GM23248 (cell line): ENCODE data around the gene PREX1. TPM values are rescaled to one million over a fixed set of nuclear protein-coding genes. Genes with fewer than 3 reads are reported as not detected.

Experiments used
- DNase-seq: peaks from one replicate; pipeline ENCODE4 v3.0.0-alpha.2; 2015
- H2AFZ ChIP-seq: fragments of 200-600 bp; sonication (generic); 2 replicates; pipeline ENCODE4 v1.6.1; 2016; ENCODE audit warnings: antibody characterized with exemption
- H3F3A ChIP-seq: fragments of 200-600 bp; sonication (generic); 2 replicates; pipeline ENCODE4 v1.6.1; 2016; ENCODE audit warnings: mild to moderate bottlenecking, antibody characterized with exemption, mixed run types; ENCODE audit not compliant: insufficient read depth
- H3K27ac ChIP-seq: fragments of 200-600 bp; sonication (generic); 2 replicates; pipeline ENCODE4 v1.5.1; 2016; ENCODE audit warnings: mild to moderate bottlenecking
- H3K27me3 ChIP-seq: fragments of 200-600 bp; sonication (generic); replicated peaks from 2 replicates; pipeline ENCODE4 v1.6.1; 2016; ENCODE audit warnings: mild to moderate bottlenecking; ENCODE audit not compliant: insufficient read depth
- H3K36me3 ChIP-seq: fragments of 200-600 bp; sonication (generic); 2 replicates; pipeline ENCODE4 v1.6.1; 2016; ENCODE audit warnings: low read depth, mild to moderate bottlenecking
- H3K4me1 ChIP-seq: fragments of 200-600 bp; sonication (generic); 2 replicates; pipeline ENCODE4 v1.6.1; 2016; ENCODE audit warnings: mild to moderate bottlenecking; ENCODE audit not compliant: insufficient read depth
- H3K4me2 ChIP-seq: fragments of 200-600 bp; sonication (generic); one replicate; pipeline ENCODE4 v1.6.1; 2016; ENCODE audit warnings: mild to moderate bottlenecking; ENCODE audit not compliant: unreplicated experiment
- H3K4me3 ChIP-seq: fragments of 200-600 bp; sonication (generic); 2 replicates; pipeline ENCODE4 v1.5.1; 2016; ENCODE audit warnings: mild to moderate bottlenecking
- H3K79me2 ChIP-seq: fragments of 200-600 bp; sonication (generic); 2 replicates; pipeline ENCODE4 v1.6.1; 2016; ENCODE audit warnings: mild to moderate bottlenecking; ENCODE audit not compliant: insufficient read depth
- H3K9ac ChIP-seq: fragments of 200-600 bp; sonication (generic); 2 replicates; pipeline ENCODE4 v1.6.1; 2016; ENCODE audit warnings: mild to moderate bottlenecking
- H3K9me2 ChIP-seq: fragments of 200-600 bp; sonication (generic); 2 replicates; pipeline ENCODE4 v1.6.1; 2016; ENCODE audit warnings: mixed run types, mild to moderate bottlenecking, moderate library complexity; ENCODE audit not compliant: insufficient read depth
- H3K9me3 ChIP-seq: fragments of 200-600 bp; sonication (generic); one replicate; pipeline ENCODE4 v1.6.1; 2017; ENCODE audit warnings: low read depth
- H4K20me1 ChIP-seq: fragments of 200-600 bp; sonication (generic); 2 replicates; pipeline ENCODE4 v1.6.0; 2016; ENCODE audit not compliant: insufficient read depth
- EZH2 ChIP-seq: fragments of 200-600 bp; sonication (generic); IDR thresholded peaks from 2 replicates; pipeline ENCODE4 v1.6.1; 2018; ENCODE audit warnings: antibody characterized with exemption, mild to moderate bottlenecking; ENCODE audit not compliant: insufficient read depth, poor library complexity, severe bottlenecking
- EZH2phosphoT487 ChIP-seq: fragments of 200-600 bp; sonication (generic); IDR thresholded peaks from 2 replicates; pipeline ENCODE4 v1.6.1; 2018; ENCODE audit warnings: antibody characterized with exemption, moderate library complexity, mild to moderate bottlenecking, low read depth; ENCODE audit not compliant: insufficient read depth
- WGBS, 2 experiments: methylation state at CpG; one replicate each; pipeline ENCODE4 v1.1.6; 2015 to 2017; ENCODE audit warnings: low lambda C conversion rate in 2 of 2, low coverage in 1 of 2; ENCODE audit errors: missing lambda C conversion rate in 2 of 2; 5-methylcytosine and 5-hydroxymethylcytosine counted together
- in situ Hi-C: fragments of 300-500 bp; cut with MboI; formaldehyde crosslinking; loops from 2 replicates; pipeline ENCODE4 v1.15.0; 2020
- polyA plus RNA-seq: library from polyadenylated mRNA; unstranded; fragments of >200 nt; fragmentation: Nextera tagmentation; extraction: Ambion mirVana; gene quantifications from 2 replicates; pipeline ENCODE4 v1.2.1, GENCODE V29; 2016
- total RNA-seq: library from RNA; depleted of rRNA; stranded (reverse); fragments of >200 nt; shearing (Covaris generic); gene quantifications from 2 replicates; pipeline ENCODE4 v1.2.3, GENCODE V29; 2014

Gene PREX1
- total and polyA plus RNA-seq, 2 experiments from 2014 or later: 0.13 to 0.65 TPM

GRCh38 chr20:48787861-48788375, 39.9 kb downstream of the PREX1 start:
- no peaks in the 10 kb centered on the region for H4K20me1 ChIP-seq
- H3K4me3 ChIP-seq: peak overlapping the region; percentile 50
- H3K36me3 ChIP-seq: no peaks in the 10 kb centered on the region
- H3K9ac ChIP-seq: no peak overlapping the region; the same call in 1 of the 2 replicates
- H3K9me2 ChIP-seq: no peaks in the 10 kb centered on the region
- in situ Hi-C loops: no loop called here
- 7 to 13% methylated on average over 9 of the region's 9 CpGs for WGBS, 2 experiments
- TF ChIP-seq EZH2: no peak
- TF ChIP-seq EZH2phosphoT487: no peak
- H3K79me2 ChIP-seq: no peaks in the 10 kb centered on the region
- H3K27ac ChIP-seq: no peak overlapping the region
- H3K27me3 ChIP-seq: 0 out of 2 replicates have a peak, but pooled peaks cover under 1% of the 10 kb centered on the region
- peak overlapping the region; percentile 52 for H3K4me2 ChIP-seq
- H2AFZ ChIP-seq: peak overlapping the region; percentile 56
- peak; percentile 83 for DNase-seq
- H3K9me3 ChIP-seq: no peaks in the 10 kb centered on the region
- H3K4me1 ChIP-seq: peaks cover 24% of the 10 kb centered on the region
- peaks cover 5% of the 10 kb centered on the region; the same call in 1 of the 2 replicates for H3F3A ChIP-seq

- Histone ChIP-seq H3K4me3 (no peak overlapping the region; the same call in 1 of the 2 replicates), H3K27ac (no peak overlapping the region), H2AFZ (peak overlapping the region; percentile 5; the same call in 1 of the 2 replicates), H3F3A (peaks cover 5% of the 10 kb centered on the region; the same call in 1 of the 2 replicates), H3K9ac (no peak overlapping the region), H3K9me3 (no peaks in the 10 kb centered on the region), H4K20me1 (no peaks in the 10 kb centered on the region), H3K9me2 (no peaks in the 10 kb centered on the region), H3K27me3 (no peaks in the 10 kb centered on the region), H3K4me2 (peak overlapping the region; percentile 52), H3K36me3 (no peaks in the 10 kb centered on the region), H3K79me2 (no peaks in the 10 kb centered on the region), H3K4me1 (peaks cover 23% of the 10 kb centered on the region)
- DNase-seq: no peak
- TF ChIP-seq EZH2 (no peak), EZH2phosphoT487 (no peak)
- WGBS, 2 experiments: 45 to 46% methylated on average over 18 to 19 of the region's 19 CpGs
- in situ Hi-C loops: no loop called here
Measured at GRCh38 chr20:48786951-48787705, 40.7 kb downstream of the PREX1 start.

- Histone ChIP-seq H3K4me3 (no peak overlapping the region), H3K36me3 (no peaks in the 10 kb centered on the region), H3K9me2 (no peaks in the 10 kb centered on the region), H3K27ac (no peak overlapping the region), H3K9me3 (no peaks in the 10 kb centered on the region), H2AFZ (no peak overlapping the region), H3F3A (peaks cover 5% of the 10 kb centered on the region; the same call in 1 of the 2 replicates), H3K4me2 (no peak overlapping the region), H3K9ac (no peak overlapping the region), H3K79me2 (no peaks in the 10 kb centered on the region), H4K20me1 (no peaks in the 10 kb centered on the region), H3K4me1 (peaks cover 12% of the 10 kb centered on the region), H3K27me3 (no peaks in the 10 kb centered on the region)
- in situ Hi-C loops: no loop called here
- no peak for TF ChIP-seq EZH2phosphoT487
- no peak for TF ChIP-seq EZH2
- WGBS, 2 experiments: 92 to 94% methylated on average over 8 of the region's 8 CpGs
- DNase-seq: no peak
Measured at GRCh38 chr20:48785801-48786200, 42.0 kb downstream of the PREX1 start.

- 95 to 97% methylated on average over 6 of the region's 6 CpGs for WGBS, 2 experiments
- no peaks in the 10 kb centered on the region for H3K79me2 ChIP-seq
- no peaks in the 10 kb centered on the region for H3K9me3 ChIP-seq
- DNase-seq: no peak
- no peak overlapping the region for H3K4me2 ChIP-seq
- no peak overlapping the region for H3K4me3 ChIP-seq
- TF ChIP-seq EZH2phosphoT487 (no peak), EZH2 (no peak)
- H3K9ac ChIP-seq: no peak overlapping the region
- peaks cover 12% of the 10 kb centered on the region for H3K4me1 ChIP-seq
- H4K20me1 ChIP-seq: no peaks in the 10 kb centered on the region
- H3K27me3 ChIP-seq: no peaks in the 10 kb centered on the region
- no peaks in the 10 kb centered on the region for H3K36me3 ChIP-seq
- H2AFZ ChIP-seq: no peak overlapping the region
- H3K9me2 ChIP-seq: no peaks in the 10 kb centered on the region
- in situ Hi-C loops: no loop called here
- H3F3A ChIP-seq: peaks cover 5% of the 10 kb centered on the region; the same call in 1 of the 2 replicates
- no peak overlapping the region for H3K27ac ChIP-seq
Measured at GRCh38 chr20:48785256-48785655, 42.5 kb downstream of the PREX1 start.
